Measurements from ENCODE around the gene SSPN.

- TF ChIP-seq POLR2A (IDR thresholded peaks at IDR 0.05; ENCODE audit: low read depth, low read length) (no peak), POLR2AphosphoS5 (IDR thresholded peaks at IDR 0.05; ENCODE audit: low read depth, low read length) (no peak)
Measured at GRCh38 chr12:26269562-26270284, 74.3 kb downstream of the SSPN start.

All from GM12892 (cell line).